Measurements from ENCODE around the gene HERC3.
"Not testable (repeated sequence)": the region's sequence is repeated elsewhere in the genome, so short reads cannot be mapped to it uniquely, and the experiment has no call there.

The HERC3 gene

DNA sequence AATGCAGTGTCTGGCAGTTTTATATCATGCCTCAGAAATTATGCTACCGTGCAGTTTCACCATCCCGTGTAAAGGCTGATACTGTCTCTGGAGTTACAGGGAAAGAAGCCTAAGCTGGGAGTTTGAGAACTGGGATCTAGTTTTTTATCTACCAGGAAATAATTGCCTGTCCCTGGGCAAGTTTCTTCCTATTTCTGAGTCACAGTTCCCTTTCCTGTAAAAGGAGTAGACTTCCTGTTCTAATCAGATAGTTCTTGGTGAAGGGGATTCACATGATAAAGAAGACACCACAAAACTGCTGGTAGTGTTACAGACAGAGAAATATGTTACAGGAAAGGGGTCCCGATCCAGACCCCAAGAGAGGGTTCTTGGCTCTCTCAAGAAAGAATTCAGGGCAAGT is 17.1 kb downstream of the HERC3 start:
- no peak for DNase-seq

DNA sequence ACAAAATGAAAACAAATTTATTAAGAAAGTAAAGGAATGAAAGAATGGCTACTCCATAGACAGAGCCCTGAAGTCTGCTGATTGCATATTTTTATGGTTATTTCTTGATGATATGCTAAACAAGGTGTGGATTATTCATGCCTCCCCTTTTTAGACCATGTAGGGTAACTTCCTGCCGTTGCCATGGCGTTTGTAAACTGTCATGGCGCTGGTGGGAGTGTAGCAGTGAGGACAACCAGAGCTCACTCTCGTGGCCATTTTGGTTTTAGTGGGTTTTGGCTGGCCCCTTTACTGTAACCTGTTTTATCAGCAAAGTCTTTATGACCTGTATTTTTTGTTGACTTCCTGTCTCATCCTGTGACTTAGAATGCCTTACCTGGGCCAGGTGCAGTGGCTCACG is 17.5 kb downstream of the HERC3 start:
- DNase-seq = not testable (repeated sequence)

DNA sequence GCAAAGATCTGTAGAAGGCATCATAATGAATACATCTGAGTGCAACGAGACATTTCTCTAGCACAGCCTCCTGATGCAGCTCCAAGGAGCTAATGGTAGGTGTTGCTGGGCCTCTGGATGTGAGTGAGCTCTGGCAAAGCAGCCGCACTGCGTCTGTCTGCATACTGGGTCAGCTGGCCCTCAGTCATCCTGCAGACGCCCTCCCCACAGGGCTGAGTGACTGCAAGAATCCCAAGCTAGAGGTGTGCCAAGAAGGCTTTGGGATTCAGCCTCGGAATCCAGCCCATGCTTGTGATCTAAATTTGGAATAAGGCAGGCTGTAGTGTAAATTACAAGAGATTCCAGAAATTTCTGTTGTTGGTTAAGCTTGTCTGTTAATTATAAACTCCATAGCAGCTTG is 18.5 kb downstream of the HERC3 start:
- DNase-seq = no peak

DNA sequence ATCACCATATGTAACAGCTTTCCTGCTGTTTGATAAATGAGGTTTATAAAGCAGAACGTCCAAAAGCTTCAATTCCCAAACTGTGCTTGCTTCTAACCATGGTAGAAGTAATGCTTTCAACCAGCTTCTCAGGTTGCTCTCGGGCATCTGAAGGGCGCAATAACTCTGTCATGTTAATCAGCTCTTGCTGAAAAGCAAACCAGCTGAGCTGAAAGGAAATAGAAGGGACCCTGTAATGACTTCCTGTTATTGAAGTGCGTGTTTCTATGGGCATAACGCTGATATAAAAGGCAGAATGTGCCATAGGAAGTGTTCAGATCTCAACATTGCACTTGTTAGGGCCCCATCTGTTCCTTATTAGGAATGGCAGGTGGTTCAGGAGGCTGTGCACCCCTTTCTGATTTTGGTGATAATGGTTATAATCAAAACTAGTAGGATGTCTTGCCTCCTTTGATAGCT is 21.2 kb downstream of the HERC3 start:
- peak in 1 of 2 donors; percentile 71 for DNase-seq

DNA sequence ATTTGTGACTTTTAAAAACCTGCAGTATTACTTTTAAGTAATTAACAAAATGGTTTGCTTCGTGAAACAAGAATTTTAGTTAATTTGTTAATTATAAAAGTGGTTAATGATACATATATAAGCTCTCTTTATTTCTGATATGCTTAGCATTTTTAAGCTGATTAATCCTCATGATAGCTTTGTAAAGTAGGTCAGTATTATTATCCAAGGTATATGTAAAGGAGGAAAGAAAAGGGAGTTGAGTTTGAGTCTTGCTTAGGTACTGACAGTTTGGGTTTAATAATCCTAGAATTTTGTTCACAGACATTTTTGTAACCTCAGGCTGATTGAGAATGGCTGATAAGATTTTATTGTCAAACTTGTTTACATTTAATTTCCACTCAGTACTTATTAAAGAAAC is 21.8 kb downstream of the HERC3 start:
- no peak for DNase-seq

DNA sequence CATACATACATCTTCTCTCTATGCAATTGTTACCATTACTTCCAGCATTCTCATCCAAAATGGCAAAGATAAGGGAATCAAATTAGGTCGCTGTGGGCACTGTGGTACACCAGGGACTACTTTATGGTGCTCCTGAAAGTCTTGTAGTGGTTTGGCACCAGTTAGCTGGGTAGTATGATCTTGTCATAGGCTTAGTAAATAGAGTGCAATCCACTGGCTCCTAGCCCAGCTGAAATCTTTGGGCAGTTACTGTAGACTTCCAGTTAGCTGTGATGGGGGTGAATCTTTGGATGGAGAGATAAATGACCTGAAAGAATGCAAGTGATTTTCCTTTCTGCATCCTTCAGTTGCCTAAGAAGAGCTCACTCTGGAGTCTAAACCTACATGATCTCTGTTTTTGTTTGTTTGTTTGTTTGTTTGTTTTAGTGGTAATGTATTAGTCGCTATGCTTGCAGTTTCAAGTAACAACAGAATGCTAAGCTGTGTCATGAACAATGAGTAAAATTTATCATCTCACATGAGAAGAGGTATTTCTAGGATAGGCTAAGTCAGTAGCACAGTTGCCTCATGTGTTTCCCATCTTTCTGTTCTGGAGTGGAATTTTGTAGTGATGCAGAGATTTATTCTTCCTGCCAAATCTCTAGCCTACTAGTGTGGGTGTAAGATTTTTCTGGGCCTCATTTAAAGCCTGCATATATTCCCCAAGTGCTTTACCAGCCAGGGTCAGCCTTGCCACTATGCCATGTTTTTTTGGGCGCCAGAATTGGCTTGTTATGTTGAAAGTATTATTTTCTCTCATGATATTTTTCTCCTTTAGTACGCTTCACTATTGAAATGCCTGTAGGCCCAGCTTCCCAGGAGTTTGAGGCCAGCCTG is 24.2 kb downstream of the HERC3 start:
- DNase-seq = no peak

DNA sequence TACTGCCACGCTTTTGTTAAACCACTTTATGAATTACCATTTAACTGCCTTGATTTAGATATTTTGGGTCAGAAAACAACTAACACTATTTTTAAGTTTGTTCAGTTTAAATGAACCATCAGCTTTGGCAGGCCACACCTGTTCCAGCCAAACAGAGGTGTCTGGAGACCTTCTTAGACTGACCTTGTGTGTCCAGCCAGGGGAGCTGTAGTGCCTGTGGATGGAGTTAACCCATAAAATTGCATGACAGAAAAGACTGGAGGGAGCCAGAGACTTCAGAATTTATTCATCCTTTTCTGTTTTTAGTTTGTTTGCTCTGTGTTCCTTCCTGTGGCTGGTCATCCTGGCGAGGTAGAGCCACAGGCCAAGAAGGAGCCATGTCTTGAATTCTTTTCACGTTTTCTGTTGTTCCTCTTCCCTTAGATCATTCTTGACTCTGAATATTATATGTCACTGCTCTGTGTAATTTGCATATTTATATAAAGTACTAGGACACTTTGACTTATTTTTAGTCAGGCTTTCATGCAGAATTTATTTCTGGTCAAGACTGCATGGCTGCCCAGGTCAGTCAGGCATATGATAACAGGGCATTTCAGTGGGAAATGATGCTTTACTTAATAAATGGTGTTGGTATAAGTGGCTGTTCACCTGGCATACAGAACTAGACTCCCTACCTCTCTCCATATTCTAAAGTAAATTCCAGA is 26.7 kb downstream of the HERC3 start:
- DNase-seq = no peak

DNA sequence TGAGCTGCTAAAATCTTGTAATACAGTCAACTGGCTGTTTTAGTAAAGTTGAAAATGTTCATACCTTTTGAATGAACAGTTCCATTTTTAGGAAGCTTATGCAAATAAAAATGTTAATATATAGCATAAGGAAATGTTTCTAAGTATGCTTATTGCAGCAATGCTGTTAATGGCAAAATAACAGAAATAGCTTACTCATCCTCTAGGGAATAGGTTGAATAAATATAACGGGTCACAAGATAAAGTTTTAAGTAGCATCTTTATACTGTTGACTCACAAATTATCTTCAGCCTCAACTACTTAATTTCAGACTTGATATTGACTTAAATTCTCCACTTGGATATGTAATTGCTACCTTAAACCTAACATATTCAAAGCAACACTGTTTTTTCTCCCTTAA is 27.7 kb downstream of the HERC3 start:
- DNase-seq = no peak

DNA sequence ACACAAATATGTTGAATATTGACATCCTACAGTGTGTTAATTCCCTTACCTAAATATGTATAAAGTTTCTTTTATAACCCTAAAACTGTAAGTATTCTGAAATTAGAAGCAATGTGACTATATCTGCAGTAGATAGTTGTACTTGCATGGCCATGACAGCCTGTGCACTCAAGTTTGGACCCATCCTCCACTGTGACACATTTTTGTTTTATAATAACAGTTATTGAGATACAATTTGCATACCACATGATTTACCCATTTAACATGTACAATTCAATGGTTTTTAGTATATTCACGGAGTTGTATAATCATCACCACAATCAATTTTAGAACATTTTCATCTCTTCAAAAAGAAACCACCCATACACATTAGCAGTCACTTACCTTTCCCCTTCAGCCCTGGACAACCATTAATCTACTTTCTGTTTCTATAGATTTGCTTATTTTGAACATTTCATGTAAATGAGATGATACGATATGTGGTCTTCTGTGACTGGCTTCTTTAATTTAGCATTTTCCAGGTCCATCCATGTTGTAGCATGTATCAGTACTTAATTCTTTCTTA is 29.6 kb downstream of the HERC3 start:
- DNase-seq = no peak

DNA sequence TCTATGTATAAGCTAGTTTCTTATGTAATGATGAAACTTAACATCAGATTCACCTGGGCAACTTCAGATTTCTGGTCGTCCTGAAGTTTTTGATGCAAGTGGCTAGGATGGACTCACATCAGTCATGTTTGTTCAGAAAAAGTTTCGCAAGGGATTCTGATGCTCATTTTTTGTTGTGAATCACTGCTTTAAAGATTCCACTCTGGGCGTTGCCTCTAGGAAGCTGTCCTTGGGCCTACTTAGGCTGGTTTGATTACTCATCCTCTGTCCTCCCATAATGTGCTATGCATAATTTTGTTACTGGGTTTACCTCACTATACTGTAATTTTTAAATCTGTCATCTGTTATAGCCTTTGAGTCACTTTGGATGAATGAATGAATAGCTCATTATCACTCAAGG is 30.8 kb downstream of the HERC3 start:
- no peak for DNase-seq

DNA sequence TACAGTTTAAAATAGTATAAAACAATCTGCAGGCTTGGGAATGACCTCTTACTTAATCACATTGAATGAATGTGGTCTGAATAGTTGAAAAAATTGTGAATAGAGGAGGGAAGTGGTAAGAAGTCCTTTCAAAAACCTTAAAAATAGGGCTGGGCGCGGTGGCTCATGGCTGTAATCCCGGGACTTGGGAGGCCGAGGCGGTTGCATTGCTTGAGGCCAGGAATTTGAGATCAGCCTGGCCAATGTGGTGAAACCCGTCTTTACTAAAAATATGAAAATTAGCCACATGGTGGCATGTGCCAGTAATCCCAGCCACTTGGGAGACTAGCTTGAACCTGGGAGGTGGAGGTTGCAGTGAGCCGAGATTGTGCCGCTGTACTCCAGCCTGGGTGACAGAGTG is 36.5 kb downstream of the HERC3 start:
- no peak for DNase-seq

DNA sequence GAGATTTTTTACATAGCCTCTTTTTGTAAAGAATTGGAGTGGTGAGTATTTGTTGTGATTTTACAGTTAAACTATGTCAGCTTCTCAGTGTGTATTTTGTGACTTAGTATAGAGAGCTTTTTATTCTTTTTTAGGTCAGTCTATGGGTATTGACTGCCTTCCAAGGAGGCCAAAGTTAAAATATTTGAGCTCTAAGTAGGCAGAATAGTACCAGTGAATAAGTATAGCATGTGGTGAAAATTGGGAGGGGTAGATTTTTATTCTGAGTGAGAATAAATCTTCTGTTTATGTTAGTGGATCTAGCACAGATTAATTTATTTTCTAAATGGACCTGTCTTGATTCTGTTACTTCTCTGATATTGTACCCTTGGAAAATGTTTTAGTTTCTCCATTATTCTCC is 37.5 kb downstream of the HERC3 start:
- DNase-seq = no peak

DNA sequence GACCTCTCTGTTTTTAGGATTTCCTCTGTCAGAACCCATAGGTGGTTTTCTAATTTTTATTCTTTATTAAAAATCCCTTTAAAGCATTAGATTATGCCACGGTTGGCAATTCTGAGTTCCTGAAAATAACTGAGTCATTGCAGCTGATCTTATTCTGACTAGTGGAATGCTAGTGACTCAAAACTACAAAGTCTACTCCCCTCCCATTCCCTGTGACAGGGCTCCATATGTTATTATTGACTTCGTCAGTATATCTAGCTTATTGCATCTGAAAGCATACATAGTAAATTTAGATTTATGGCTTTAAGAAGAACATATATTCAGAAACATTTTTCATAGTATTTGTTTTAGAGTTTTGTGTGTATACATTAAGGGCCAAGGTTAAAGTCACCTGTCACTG is 38.5 kb downstream of the HERC3 start:
- DNase-seq = no peak

DNA sequence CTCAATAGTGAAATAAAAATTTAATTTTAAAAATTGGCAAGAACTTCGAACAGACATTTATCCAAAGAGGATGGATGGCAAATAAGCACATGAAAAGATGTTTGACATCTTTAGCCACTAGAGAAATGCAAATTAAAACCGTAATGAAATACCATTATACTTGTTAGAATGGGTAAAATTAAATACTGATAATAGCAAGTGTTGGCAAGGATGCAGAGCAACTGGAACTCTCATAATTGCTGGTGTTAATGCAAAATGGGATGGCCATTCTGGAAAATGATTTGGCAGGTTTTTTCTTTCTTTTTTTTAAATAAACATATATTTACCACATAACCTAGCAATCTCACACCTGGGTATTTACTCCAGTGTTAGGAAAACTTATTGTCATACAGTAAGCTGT is 51.7 kb downstream of the HERC3 start:
- no peak for DNase-seq

DNA sequence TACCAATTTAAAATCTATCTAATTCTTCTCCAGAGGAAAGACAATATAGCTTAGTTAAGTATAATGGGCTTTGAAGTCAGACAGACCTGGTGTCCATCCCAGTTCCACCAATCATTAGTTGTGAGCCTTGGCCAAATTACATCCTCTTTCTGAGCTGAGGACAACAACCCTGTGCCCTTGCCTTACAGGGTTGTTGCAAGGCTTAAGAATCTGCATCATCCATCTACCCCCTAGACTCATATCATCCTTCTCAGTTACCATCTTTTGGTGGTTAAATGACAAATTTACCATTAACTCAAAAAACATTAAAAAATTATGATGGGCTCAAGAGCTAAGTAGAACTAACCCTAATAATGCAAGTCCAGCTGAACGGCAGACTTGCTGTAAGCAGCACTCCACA is 53.7 kb downstream of the HERC3 start:
- DNase-seq = no peak

DNA sequence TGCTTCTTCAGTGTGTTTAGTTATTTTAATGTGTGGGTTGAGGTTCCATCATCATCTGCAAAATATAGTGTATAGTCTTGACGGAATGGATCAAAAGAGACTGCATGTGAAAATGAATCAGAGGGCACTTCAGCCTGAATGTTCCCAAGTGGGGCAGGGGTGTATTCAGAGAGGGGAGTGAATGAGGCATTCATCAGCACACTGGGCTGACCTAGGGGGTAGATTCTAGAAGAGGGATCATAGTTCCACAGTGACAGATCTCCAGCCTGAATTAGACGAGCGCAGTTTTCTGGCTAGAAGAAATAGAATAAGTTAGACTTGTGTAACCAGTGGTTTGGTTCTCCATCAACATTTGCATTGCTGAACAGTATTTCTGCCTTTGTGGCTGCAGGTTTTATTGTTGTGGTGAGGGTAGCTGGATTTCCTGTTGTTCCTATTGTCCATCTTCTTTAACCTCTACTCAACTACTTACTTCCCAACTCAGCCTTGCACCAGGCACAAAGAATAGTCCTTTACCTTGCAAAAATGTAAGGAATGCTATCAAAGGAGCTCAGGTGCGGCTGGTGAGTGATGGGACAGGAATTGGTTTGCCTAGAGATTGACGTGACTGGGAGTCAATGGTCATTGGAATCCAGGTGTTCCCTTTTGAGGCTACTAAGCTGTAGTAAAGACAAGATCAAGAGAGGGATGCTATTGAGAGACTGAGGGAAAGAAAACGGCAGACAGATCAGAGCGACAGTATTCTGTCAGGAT is 54.4 kb downstream of the HERC3 start:
- no peak for DNase-seq

DNA sequence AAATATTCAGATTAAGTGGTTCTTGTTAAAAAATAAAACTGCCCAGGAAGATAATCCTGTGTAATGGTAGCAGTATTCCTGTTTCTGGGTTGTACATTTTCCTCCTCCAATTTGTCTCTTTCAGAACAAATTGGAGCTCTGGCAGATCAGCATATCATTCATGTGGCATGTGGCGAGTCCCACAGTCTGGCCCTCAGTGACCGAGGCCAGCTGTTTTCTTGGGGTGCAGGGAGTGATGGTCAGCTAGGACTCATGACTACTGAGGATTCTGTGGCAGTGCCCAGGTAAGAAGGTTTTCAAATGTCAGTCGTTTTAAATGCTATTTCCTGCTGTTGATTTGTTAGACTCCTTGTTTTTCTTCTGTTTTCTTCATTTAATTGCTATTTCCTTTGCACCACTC is 57.4 kb downstream of the HERC3 start:
- DNase-seq = no peak

DNA sequence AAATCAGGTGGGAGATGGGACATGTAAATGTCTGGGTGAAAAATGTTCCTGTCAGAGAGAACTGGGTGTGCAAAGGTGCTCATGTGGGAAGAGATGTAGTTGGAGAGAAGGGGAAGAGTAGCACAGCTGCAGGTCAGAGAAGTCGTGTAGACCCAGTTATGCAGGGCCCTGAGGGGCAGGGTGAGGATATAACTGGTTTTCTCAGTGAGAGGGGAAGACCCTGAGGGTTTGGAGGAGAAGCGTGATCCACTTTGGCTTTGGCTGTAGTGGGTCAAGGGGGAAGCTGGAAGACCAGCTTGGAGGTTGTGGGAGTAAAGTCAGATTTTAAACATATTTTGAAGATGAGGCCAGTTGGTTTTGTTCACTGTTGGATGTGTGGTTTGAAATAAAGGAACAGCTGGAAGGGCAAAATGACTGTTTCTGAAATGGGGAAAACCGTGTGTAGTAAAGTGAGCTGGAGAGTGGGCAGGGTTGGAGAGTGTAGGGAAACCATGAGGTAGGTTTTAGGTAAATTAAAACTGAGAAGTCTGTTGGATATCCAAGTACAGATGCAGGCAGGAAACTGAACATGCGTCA is 61.2 kb downstream of the HERC3 start:
- no peak for DNase-seq

DNA sequence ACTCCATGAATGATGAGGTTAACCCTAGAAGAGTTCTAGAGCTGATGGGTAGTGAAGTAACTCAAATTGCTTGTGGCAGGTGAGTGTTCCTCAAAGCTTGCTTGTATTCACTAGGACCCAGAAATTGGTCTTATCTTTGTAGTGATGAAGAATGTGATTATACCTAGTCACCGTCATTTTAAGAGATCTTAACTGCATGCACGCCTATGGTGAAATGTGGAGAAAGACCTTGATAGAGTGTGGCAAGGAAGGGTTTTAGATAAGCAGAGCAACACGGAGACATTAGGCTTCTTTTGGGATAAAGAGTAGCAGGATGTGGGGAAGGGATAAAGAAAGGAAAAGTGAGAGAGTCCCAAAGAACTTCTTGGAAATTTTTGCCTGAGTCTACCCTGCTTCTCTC is 62.9 kb downstream of the HERC3 start:
- DNase-seq = no peak

DNA sequence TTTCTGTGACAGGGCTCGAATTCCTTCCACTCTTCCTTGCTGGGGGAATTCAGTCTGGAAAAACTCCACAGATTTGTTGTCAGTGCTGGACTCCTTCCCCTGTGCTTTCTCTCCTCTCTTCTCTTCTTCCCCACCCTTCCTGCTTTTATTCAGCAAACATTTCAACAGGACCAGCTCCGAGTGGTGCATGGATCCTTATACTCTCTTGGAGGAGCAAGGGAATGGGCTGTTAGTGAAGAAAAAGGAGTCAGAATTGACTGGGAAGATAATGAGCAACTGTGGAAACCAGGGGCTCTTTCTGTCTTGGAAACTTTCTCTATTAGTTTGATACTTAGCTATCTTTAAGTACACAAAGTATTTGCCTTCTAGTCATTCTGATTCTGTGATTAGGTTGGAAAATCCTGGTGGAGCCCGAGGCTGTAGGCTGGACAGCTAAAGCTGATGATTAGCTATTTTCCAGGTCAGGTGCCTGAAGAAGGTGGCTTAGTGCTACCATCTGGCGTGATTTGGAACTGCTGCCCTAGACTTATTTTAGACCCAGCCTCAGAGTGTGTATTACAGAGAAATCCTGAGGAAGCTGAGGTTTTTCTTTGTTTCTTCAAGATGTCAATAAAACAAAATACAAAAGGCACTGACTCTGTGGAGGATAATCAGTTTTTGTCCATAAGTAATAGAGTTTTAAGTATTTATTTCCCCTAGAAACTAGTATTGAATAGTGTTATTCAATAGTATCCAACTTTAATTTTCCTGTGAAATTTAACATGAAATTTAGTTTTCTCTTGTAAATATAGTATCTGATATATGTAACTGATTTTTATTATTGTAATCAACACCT is 67.0 kb downstream of the HERC3 start:
- peak in 1 of 2 donors; percentile 59 for DNase-seq

DNA sequence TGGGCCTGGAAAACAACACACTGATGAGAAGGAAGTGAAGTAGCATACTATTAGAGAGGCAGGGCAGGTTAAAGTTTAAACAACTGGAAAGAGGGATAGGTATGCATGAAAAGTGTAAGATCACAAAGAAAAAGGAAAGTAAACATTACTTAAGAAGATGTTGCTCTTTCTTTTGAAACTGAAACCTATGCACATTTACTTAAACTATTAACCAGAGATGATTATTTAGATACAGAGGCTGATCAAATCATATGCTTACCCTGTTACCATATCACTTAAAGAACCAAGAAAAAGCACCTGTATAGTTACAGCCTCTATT is 67.6 kb downstream of the HERC3 start:
- DNase-seq = no peak
